HG03342 (cell line): ENCODE data around the gene C2CD4D.
"Not testable (repeated sequence)": the region's sequence is repeated elsewhere in the genome, so short reads cannot be mapped to it uniquely, and the experiment has no call there.

Source experiments
- ATAC-seq: cut with Tn5 transposase; IDR thresholded peaks from one replicate; pipeline ENCODE4 v1.9.1; 2021; ENCODE audit warnings: mild to moderate bottlenecking, moderate library complexity; ENCODE audit not compliant: unreplicated experiment

C2CD4D gene

DNA sequence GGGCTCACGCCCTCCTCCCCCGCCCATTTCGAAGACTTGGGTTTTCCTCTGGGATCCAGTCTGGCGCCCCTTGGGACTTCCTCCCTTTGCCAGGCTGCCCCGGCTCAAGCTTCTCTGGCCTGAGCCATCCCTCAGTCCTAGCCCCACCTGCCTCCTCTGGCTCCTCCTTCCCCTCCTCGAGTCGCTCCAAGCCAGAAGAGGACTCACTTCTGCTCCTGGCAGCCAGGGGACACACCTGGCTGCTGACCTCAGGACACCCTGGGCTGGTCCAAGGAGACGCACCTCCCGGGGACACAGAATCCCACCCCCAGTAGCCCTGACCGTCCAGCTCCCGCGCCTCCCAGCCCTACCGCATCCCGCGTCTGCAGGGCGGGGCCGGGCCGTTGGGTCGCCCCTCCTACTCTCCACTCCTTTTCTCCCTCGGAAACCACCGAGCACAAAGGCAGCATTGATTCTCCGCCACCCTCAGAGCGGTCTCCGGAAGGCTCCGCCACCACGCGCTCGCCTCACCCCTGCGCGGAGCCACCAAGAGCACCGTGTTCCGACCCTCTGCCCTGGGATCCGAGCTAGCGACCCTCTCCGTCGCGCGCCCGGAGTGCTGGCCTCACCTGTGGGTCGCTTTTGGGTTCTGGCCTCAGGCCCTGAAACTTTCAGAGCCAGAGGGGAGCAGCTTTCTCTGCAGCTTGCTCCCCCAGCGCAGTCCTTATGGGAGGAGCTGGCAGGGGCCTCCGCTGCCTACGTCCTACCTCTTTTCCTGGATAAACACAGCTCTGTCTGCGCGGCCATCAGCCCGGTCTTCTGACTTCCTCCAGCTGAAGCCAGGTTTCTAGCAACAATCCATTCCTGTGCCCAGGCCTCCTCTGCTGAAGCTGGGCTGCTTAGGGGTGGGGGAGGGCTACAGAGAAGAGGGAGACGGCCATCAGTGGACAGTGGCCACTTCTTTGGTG lies at the start of gene C2CD4D:
TSS of gene C2CD4D (minus strand) at position 364 of the 947 bp plus-strand sequence. CDS start 831 bp downstream, outside the sequence.
- peak; percentile 58 for ATAC-seq

- ATAC-seq = no peak
Observed at GRCh38 chr1:151888972-151889570, 49.5 kb upstream of the C2CD4D start.

DNA sequence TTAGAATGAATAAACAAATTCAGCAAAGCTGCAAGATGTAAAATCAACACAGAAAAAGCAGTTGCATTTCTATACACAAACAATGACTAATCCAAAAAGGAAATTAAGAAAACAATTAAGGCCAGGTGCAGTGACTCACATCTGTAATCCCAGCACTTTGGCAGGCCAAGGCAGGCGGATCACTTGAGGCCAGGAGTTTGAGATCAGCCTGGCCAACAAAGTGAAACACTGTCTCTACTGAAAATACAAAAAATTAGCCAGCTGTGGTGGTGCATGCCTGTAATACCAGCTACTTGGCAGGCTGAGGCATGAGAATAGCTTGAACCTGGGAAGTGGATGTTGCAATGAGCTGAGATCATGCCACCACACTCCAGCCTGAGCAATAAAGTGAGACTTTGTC lies 47.4 kb upstream of the C2CD4D start:
- ATAC-seq = no peak

DNA sequence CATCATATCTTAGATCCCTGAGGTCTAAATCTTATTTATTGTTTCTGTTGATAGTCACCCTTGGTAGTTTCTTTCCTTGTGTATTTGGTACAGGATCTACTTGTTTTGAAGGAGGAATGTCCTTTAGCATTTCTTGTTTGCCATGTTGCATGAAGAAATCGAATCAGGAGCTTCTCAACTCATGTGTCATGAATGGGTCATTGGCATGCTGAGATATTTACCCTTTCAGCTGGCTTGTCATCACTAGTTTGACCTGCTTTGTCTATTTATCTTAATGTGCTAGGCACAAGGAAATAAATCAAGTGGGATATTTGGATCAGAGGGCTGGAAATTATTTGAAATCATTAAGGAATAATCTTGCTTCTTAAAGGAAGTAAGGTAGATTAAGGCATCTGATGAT lies 45.9 kb upstream of the C2CD4D start:
- no peak for ATAC-seq

- not testable (repeated sequence) for ATAC-seq
Observed at GRCh38 chr1:151884879-151885278, 45.3 kb upstream of the C2CD4D start.

- ATAC-seq = not testable (repeated sequence)
Observed at GRCh38 chr1:151884445-151884844, 44.8 kb upstream of the C2CD4D start.

DNA sequence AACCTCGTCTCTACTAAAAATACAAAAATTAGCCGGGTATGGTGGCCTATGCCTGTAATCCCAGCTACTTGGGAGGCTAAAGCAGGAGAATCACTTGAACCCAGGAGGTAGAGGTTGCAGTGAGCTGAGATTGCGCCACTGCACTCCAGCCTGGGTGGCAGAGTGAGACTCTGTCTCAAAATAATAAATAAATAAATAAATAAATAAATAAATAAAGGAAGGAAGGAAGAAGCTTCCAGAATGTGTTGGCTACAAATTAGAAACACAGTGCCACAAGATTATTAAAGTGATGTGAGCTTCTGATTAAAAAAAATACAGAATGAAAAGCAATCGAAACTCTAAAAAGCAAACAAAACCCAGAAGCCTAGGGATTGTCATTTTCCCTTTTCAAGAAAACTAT lies 44.3 kb upstream of the C2CD4D start:
- ATAC-seq = not testable (repeated sequence)

DNA sequence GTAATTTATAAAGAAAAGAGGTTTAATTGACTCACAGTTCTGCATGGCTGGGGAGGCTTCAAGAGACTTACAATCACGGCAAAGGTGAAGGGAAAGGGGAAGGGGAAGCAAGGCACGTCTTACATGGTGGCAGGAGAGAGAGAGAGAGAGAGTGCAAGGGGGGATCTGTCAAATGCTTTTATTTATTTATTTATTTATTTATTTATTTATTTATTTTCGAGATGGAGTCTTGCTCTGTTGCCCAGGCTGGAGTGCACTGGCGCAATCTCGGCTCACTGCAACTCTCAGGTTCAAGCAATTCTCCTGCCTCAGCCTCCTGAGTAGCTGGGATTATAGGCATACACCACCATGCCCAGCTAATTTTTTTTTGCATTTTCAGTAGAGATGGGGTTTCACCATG lies 43.3 kb upstream of the C2CD4D start:
- not testable (repeated sequence) for ATAC-seq

GRCh38 chr1:151882466-151882865 lies 42.8 kb upstream of the C2CD4D start:
- no peak for ATAC-seq

DNA sequence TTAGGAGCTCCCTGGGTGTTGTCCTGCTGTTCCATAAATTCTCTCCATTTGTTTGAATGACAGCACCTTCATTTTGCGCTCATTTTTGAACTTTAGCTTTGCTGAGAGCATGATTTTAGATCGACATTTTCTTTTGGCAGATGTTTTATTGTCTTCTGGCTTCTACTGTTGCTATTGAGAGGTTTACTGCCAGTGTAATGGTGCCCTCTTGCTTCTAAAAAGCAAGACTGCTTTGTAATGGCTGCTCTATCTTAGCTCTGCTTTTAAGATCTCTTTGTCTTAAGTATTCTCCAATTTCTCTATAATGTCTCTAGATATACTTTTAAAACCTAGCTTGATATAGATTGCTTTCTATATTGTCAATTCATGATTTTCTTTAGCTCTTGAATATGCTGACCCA lies 41.9 kb upstream of the C2CD4D start:
- ATAC-seq = no peak

DNA sequence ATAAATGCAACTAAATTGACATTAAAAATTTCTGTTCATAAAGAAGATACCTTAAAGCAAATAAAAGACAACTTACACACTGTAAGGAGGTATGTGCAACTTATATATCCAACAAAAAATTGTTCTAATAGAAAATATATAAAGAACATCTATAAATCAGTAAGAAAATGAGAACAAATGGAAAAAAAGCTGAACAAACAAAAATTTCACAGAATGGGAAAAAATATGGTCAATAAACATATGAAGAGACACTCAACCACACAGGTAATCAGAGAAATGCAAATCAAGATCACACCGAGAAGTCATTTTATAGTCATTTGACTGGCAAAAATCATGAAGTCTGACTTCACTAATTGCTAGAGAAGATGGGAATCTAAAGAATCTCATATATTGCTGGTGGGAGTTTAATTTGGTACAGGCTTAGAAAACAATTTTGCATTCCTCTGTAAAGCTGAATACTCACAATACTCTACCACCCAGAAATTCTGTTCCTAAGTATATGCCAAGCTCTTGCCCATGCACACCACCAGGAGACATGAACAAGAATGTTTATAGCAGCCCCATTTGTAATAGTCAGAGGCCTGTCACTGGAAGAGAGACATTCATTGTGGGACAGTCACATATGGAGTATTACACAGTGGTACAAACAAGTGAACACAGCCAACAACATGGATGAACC lies 35.9 kb upstream of the C2CD4D start:
- ATAC-seq = no peak

DNA sequence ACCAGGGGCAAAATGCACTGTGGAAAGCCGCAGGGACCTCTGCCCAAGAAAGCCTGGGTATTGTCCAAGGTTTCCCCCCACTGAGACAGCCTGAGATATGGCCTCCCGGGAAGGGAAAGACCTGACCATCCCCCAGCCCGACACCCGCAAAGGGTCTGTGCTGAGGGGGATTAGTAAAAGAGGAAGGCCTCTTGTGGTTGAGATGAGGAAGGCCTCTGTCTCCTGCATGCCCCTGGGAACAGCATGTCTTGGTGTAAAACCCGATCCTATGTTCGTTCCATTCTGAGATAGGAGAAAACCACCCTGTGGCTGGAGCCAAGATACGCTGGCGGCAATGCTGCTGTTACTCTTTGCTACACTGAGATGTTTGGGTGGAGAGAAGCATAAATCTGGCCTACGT lies 33.2 kb upstream of the C2CD4D start:
- not testable (repeated sequence) for ATAC-seq

DNA sequence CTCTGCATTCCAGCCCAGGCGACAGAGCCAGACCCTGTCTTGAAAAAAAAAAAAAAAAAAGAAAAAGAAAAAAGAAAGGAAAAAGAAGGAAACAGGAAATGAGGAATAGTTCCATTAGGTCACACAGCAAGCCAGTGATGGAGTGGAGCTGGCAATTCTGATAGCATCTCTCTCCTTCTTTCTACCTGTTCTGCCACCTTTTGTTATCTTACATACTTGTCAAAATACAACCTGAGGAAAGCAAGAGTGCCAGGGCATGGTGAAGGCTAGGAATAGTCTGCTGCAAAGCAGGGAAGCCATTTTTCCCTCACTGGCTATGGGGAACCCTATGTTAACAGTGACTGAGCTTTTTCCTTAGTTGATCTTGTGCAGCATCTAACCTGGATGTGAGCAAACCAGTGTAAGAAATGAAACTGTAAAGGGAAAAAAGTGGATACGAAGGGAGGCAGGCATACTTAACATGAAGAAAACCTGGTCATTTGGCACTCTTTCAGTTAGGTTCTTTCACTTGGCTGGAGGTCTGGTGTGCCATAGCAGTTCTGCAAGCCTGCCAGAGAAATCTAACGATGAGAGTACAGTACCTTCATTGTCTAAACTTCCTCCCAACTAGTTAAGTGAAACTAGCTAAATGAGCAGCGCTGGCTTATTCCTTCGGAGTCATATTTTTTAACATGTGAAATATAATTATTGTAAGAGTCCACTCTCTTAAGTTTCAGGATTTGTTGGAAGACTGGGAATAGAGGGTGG lies 31.8 kb upstream of the C2CD4D start:
- ATAC-seq = no peak

DNA sequence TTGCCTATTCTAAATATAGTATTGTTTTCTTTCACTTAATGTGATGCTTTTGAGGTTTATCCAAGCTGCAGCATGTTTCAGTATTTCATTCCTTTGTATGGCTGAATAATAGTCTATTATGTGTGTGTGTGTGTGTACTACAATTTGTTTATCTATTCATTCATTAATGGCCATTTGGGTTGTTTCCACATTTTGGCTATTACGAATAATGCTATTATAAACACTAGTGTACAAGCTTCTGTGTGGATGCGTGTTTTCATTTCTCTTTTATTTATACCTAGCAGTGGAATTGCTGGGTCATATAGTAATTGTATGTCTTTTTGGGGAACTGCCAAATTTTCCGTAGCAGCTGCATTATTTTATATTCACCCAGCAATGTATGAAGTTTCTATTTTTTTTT lies 28.9 kb upstream of the C2CD4D start:
- ATAC-seq = no peak

DNA sequence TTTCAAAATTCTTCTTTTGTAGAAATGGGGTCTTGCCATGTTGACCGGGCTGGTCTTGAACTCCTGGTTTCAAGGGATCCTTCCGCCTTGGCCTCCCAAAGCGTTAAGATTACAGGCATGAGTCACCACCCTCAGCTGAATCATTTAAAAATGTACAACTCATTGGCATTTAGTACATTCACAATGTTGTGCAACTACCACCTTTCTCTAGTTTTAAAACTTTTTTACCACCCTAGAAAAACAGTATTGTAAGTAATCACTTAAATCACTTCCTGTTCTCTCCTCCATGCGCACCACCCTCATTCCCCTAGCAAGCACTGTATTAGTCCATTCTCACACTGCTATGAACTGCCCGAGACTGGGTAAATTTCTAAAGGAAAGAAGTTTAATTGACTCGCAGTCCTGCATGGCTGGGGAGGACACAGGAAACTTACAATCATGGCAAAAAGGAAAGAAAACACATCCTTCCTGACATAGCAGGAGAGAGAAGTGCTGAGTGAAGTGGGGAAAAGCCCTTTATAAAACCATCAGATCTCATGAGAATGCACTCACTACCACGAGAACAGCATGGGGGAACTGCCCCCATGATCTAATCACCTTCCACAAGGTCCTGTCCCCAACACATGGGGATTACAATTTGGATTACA lies 28.3 kb upstream of the C2CD4D start:
- no peak for ATAC-seq

- ATAC-seq = no peak
Observed at GRCh38 chr1:151867321-151867720, 27.7 kb upstream of the C2CD4D start.

DNA sequence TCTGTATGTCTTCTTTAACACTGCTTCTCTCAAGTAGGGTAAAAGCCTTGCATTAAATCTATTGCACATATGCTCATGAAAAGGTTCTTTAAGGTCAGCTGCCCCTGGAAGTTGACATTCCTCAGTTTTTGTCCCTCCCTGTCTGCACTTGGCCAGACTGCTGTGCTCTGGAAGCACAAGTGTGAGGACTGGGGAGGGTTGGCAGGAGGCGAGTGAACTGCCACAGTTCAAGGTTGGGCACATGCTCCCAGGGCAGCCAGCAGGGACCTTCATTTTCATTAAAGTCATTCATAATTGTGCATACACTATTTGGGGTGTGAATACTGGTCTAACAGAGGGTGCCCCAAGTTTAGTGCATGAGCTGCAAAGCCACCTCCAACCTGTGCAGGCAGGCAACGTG lies 24.8 kb upstream of the C2CD4D start:
- no peak for ATAC-seq

- no peak for ATAC-seq
Observed at GRCh38 chr1:151862604-151863003, 23.0 kb upstream of the C2CD4D start.

- ATAC-seq = no peak
Observed at GRCh38 chr1:151860504-151861187, 21.0 kb upstream of the C2CD4D start.

- no peak for ATAC-seq
Observed at GRCh38 chr1:151859891-151860293, 20.3 kb upstream of the C2CD4D start.
